Spleen (tissue), 11 donors: Measurements from ENCODE around the gene TNFSF10. TPM values are rescaled to one million over a fixed set of nuclear protein-coding genes. Genes with fewer than 3 reads are reported as not detected.

Experiments
- DNase-seq: peaks from one replicate; pipeline ENCODE4 v3.0.0-alpha.2; 2020
- H3K27ac ChIP-seq, 8 donors: fragments of 200-600 bp; sonication (generic) in 7 of 8; 1 replicate in 4 of 8; 2 replicates in 4 of 8; pipeline versions ENCODE4 v1.5.0 to v1.8.0; 2016 to 2021; ENCODE audit warnings: inconsistent platforms in 4 of 8, mild to moderate bottlenecking in 4 of 8, moderate library complexity in 1 of 8
- H3K27me3 ChIP-seq, 7 donors: fragments of 200-600 bp; sonication (generic) in 6 of 7; replicated peaks in 1 of 7; 1 replicate in 4 of 7; 2 replicates in 3 of 7; pipeline versions ENCODE4 v1.5.0 to v1.8.0; 2016 to 2021; ENCODE audit warnings: inconsistent platforms in 3 of 7, mild to moderate bottlenecking in 1 of 7
- H3K36me3 ChIP-seq, 6 donors: fragments of 200-600 bp; sonication (generic) in 5 of 6; 1 replicate in 4 of 6; 2 replicates in 2 of 6; pipeline versions ENCODE4 v1.5.0 to v1.8.0; 2016 to 2021; ENCODE audit warnings: inconsistent platforms in 2 of 6
- H3K4me1 ChIP-seq, 6 donors: fragments of 200-600 bp; sonication (generic) in 5 of 6; 1 replicate in 3 of 6; 2 replicates in 3 of 6; pipeline versions ENCODE4 v1.5.0 to v1.8.0; 2016 to 2021; ENCODE audit warnings: inconsistent platforms in 3 of 6
- H3K4me3 ChIP-seq, 8 donors: fragments of 200-600 bp; sonication (generic) in 7 of 8; 1 replicate in 4 of 8; 2 replicates in 4 of 8; pipeline versions ENCODE4 v1.5.0 to v1.8.0; 2016 to 2021; ENCODE audit warnings: inconsistent platforms in 4 of 8, mild to moderate bottlenecking in 4 of 8, moderate library complexity in 2 of 8
- H3K9me3 ChIP-seq, 8 donors: fragments of 200-600 bp; sonication (generic) in 7 of 8; 1 replicate in 4 of 8; 2 replicates in 4 of 8; pipeline versions ENCODE4 v1.5.0 to v1.8.0; 2016 to 2021; ENCODE audit warnings: inconsistent platforms in 4 of 8
- POLR2A ChIP-seq, 3 donors: fragments of 450-650 bp; IDR thresholded peaks; one replicate each; pipeline ENCODE4 v1.5.1; 2017; ENCODE audit warnings: antibody characterized with exemption in 3 of 3, mild to moderate bottlenecking in 1 of 3
- POLR2AphosphoS5 ChIP-seq, 3 donors: sonication (generic); formaldehyde crosslinking; IDR thresholded peaks; one replicate each; pipeline ENCODE4 v1.5.1; 2017; ENCODE audit warnings: antibody characterized with exemption in 3 of 3
- WGBS, 5 donors: extraction: QIAGEN DNeasy Blood & Tissue Kit in 3 of 5; methylation state at CpG; one replicate each; pipeline versions ENCODE4 v1.1.5 to v1.1.7; 2013 to 2018; 5-methylcytosine and 5-hydroxymethylcytosine counted together
- intact Hi-C: fragments of 100-400 bp; cut with DNase I; formaldehyde crosslinking; loops from one replicate; pipeline ENCODE4 v1.15.0; 2023; ENCODE audit warnings: low total_unique reads
- polyA plus RNA-seq, 3 donors: library from polyadenylated mRNA; stranded (reverse); fragments of 200-250 nt; gene quantifications; one replicate each; pipeline ENCODE4 v1.2.1, GENCODE V29; 2013
- total RNA-seq, 7 donors: library from RNA; depleted of rRNA in 3 of 7; stranded (reverse); fragments of >200 nt in 3 of 7; fragmentation: NEBNext Ultra II Directional in 4 of 7; extraction: Animal tissue kit (Norgen Biotek cat#: 25700) in 4 of 7; gene quantifications; one replicate each; pipeline versions ENCODE4 v1.1.0 to v1.2.1, GENCODE V29; 2016 to 2021
- TF ChIP-seq, protein P1 (sequence below), 11 experiments: fragments of 200-600 bp in 7 of 11; fragments of 450-650 bp in 4 of 11; sonication (generic) in 4 of 11; IDR thresholded peaks in 8 of 11; conservative IDR thresholded peaks in 3 of 11; 1 replicate in 7 of 11; 2 replicates in 4 of 11; pipeline versions ENCODE4 v1.4.0 to v1.8.0; 2016 to 2021; ENCODE audit warnings: antibody characterized with exemption in 11 of 11, inconsistent platforms in 4 of 11, mild to moderate bottlenecking in 1 of 11
- donor health status: healthy with polysubstance abuse.
- donor health status: DM: no; HTN: no; CAD: no; lungs with moderate emphysema.
- donor health status: DM: no; HTN: no; CAD: no.
- donor health status: Bipolar disorder and iron deficiency.
- donor health status: healthy.
- donor health status: DM: no; HTN: no; CAD: no.
- donor health status: DM: yes; HTN: yes; CAD: no.

TNFSF10 gene
- total and polyA plus RNA-seq, 10 donors, result 19.5 to 156 (median 87.4) TPM

DNA sequence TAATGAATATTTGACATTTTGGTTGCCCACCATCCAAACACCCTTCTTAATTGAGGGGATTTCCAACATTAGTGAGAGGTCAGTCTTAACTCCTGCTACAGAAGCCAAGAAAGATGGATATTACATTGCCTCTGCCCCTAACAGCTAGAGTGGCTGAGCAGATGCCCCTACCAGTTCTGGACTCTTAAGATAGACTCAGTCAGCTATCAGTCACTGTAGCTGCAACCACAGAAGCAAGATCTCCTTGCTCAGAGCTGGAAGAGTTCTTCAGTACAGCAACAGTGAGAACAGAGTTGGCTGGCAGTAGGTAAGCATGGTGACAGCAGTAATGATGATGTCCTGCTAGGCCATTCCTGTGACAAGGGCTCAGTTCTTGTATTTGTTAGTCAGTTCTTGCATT, 29.4 kb upstream of the TNFSF10 start:
- H3K4me1 ChIP-seq, result peaks cover 0 to 17% (median 9%) of the 10 kb centered on the region in 6 donors
- H3K27me3 ChIP-seq, result no peaks in the 10 kb centered on the region
- TF ChIP-seq POLR2AphosphoS5 (IDR thresholded peaks at IDR 0.05) (no peak), POLR2A (IDR thresholded peaks at IDR 0.05) (no peak)
- TF ChIP-seq, protein P1, sequence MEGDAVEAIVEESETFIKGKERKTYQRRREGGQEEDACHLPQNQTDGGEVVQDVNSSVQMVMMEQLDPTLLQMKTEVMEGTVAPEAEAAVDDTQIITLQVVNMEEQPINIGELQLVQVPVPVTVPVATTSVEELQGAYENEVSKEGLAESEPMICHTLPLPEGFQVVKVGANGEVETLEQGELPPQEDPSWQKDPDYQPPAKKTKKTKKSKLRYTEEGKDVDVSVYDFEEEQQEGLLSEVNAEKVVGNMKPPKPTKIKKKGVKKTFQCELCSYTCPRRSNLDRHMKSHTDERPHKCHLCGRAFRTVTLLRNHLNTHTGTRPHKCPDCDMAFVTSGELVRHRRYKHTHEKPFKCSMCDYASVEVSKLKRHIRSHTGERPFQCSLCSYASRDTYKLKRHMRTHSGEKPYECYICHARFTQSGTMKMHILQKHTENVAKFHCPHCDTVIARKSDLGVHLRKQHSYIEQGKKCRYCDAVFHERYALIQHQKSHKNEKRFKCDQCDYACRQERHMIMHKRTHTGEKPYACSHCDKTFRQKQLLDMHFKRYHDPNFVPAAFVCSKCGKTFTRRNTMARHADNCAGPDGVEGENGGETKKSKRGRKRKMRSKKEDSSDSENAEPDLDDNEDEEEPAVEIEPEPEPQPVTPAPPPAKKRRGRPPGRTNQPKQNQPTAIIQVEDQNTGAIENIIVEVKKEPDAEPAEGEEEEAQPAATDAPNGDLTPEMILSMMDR (IDR thresholded peaks at IDR 0.05 in 8 of 11, conservative IDR thresholded peaks at IDR 0.05 in 3 of 11), result no peak
- no peaks in the 10 kb centered on the region for H3K36me3 ChIP-seq
- DNase-seq, result no peak
- H3K4me3 ChIP-seq, result no peak overlapping the region
- intact Hi-C loops, result no loop called here
- no peaks in the 10 kb centered on the region for H3K9me3 ChIP-seq
- no peak overlapping the region for H3K27ac ChIP-seq

DNA sequence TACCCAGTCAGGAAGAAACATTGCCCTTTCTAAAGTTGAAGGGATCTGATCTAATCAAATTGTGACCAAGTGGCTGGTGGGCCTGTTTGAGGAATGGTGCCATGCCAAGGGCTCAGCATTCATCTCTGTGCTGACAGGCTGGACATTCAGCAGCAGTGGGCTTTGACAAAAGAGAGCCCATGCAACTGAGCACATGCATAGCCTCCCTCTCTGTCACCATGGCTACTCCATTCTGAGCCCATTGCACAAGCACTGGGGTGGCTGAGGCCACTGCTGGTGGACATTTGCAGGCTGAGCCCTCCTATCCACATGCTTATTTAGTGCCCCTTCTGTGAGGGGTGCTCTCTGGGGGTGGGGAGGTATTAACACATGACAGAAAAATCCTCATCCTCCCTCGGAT, 28.6 kb upstream of the TNFSF10 start:
- Histone ChIP-seq H3K4me1 (peaks cover 3 to 18% (median 10%) of the 10 kb centered on the region in 6 donors), H3K36me3 (no peaks in the 10 kb centered on the region), H3K9me3 (no peaks in the 10 kb centered on the region), H3K4me3 (no peak overlapping the region), H3K27ac (no peak overlapping the region), H3K27me3 (no peaks in the 10 kb centered on the region)
- TF ChIP-seq, protein P1 (IDR thresholded peaks at IDR 0.05 in 8 of 11, conservative IDR thresholded peaks at IDR 0.05 in 3 of 11), result no peak
- TF ChIP-seq POLR2AphosphoS5 (IDR thresholded peaks at IDR 0.05) (no peak), POLR2A (IDR thresholded peaks at IDR 0.05) (no peak)
- intact Hi-C loops, result no loop called here
- DNase-seq, result no peak
- WGBS, 5 donors, result 88 to 100% (median 97%) methylated on average over 1 of the region's 1 CpG

DNA sequence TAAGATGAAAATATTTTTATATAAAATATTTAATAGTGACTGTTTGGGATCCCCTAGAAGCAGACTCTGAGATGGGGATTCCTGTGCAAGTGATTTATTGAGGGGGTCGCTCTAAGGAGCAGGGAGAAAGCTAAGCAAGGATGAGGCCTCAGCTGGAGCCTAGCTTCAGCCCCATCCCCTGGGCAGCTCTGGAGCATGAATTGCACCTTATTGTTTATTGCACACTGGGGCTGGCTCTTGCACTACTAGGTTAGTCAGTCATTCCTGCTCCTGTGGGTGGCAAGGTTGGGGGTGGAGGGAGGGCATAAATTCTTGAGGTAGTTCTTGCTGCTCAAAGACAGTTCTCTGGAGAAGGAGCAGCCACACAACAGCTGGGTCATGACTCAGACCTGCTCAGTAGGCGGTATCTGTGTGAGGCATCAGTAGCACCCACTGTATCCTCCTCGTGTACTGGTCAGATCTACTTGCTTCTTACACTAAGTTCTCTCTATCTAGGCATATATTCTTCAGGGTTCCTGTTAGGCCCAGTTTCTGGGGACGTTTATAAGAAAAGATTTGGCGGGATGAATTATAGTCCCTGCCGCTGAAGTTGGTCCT, 27.2 kb upstream of the TNFSF10 start:
- intact Hi-C loops, result no loop called here
- H3K36me3 ChIP-seq, result no peaks in the 10 kb centered on the region
- H3K4me1 ChIP-seq, result peaks cover 8 to 29% (median 18%) of the 10 kb centered on the region in 6 donors
- 74 to 81% (median 79%) methylated on average over 6 of the region's 6 CpGs for WGBS, 5 donors
- H3K9me3 ChIP-seq, result no peaks in the 10 kb centered on the region
- H3K27me3 ChIP-seq, result no peaks in the 10 kb centered on the region
- TF ChIP-seq POLR2A (IDR thresholded peaks at IDR 0.05), result no peak
- TF ChIP-seq, protein P1 (IDR thresholded peaks at IDR 0.05 in 8 of 11, conservative IDR thresholded peaks at IDR 0.05 in 3 of 11), result no peak
- no peak for TF ChIP-seq POLR2AphosphoS5 (IDR thresholded peaks at IDR 0.05)
- no peak overlapping the region for H3K27ac ChIP-seq
- H3K4me3 ChIP-seq, result no peak overlapping the region
- DNase-seq, result no peak

DNA sequence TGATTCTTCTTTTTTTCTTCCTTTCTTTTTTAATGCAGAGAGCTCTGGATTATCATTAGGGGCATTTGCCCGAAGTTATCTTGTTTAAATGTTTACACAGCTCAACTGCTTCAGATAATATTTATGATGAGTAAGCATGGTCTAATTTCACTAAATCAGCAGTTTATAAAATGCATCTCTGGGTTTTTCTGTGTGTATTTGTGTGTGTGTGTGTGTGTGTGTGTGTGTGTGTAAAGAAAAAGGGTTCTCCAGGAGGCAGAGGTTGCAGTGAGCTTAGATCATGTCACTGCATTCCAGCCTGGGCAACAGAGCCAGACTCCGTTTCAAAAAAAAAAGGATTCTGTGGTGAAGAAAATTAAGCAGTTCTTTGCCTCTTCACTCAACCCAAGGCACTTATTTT, 25.9 kb upstream of the TNFSF10 start:
- Histone ChIP-seq H3K9me3 (no peaks in the 10 kb centered on the region), H3K4me3 (no peak overlapping the region), H3K36me3 (no peaks in the 10 kb centered on the region), H3K27me3 (no peaks in the 10 kb centered on the region), H3K4me1 (peaks cover 8 to 37% (median 18%) of the 10 kb centered on the region in 6 donors), H3K27ac (no peak overlapping the region)
- no peak for DNase-seq
- intact Hi-C loops, result no loop called here
- TF ChIP-seq POLR2AphosphoS5 (IDR thresholded peaks at IDR 0.05) (no peak), POLR2A (IDR thresholded peaks at IDR 0.05) (no peak)
- TF ChIP-seq, protein P1 (IDR thresholded peaks at IDR 0.05 in 8 of 11, conservative IDR thresholded peaks at IDR 0.05 in 3 of 11), result no peak
- WGBS, 5 donors, result 77 to 82% (median 80%) methylated on average over 2 of the region's 2 CpGs
